Colon (tissue), 2 donors: ENCODE measurements around the gene STK32C.
"Not testable (repeated sequence)": the region's sequence is repeated elsewhere in the genome, so short reads cannot be mapped to it uniquely, and the experiment has no call there.

Experiments
- FAIRE-seq: peaks from 2 replicates; lab custom pipeline; 2012; peaks lifted over from hg19 to GRCh38; lab: Jason Lieb, UNC
- donor health status: control.
- donor health status: control.

Gene STK32C

DNA sequence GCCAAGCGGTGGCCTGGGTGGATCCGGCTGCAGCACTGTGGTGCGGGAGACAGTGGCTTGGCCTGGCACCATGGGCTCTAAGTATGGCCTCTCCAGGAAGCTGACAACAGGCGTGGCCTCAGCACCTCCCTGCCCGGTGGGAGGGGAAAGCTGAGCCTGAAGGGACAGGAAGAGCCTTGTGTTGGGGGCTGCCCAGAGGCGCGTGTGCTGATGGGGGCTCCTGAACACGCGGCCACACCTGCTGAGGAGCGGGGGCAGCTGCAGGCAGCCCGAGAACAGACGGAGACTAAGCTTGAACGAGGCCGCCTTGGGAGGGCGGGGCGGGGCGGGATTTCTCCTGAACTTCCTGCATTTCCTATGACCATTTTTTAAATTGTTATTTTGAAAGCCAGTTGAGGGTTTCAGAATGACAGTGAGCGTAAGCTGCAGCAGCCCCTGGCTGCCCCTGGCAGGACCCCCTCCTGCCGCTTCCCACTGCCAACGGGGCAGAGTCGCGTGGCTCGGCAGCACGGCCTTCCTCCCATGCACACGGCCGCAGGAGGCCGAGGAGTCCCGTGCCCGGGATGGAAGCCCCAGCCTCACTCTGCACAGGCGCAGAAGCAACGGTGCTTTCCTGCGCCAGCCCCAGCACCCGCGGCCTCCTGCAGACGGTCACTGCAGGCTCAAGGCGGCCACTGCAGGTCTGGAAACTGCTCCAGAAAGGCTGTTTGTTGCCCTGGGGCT is 77.8 kb downstream of the STK32C start:
- no peak for FAIRE-seq

DNA sequence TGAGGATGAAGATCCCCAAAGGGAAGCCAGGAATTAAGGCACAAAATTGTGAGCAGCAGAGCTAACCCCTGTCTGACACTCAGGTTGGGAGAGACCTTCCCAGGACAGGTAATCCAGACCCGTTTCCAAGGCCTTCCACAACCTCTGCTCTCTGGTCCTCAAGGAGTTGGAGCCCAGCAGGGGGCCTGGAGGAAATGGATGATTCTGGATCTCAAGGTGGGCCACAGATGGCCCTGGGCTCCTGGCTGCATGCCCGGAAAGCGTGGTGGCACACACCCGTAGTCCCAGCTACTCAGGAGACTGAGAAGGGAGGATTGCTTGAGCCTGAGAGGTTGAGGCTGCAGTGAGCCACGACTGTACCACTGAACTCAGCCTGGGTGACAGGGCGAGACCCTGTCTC is 78.7 kb downstream of the STK32C start:
- FAIRE-seq: no peak

GRCh38 chr10:132228616-132229015 is 79.1 kb downstream of the STK32C start:
- FAIRE-seq: no peak

DNA sequence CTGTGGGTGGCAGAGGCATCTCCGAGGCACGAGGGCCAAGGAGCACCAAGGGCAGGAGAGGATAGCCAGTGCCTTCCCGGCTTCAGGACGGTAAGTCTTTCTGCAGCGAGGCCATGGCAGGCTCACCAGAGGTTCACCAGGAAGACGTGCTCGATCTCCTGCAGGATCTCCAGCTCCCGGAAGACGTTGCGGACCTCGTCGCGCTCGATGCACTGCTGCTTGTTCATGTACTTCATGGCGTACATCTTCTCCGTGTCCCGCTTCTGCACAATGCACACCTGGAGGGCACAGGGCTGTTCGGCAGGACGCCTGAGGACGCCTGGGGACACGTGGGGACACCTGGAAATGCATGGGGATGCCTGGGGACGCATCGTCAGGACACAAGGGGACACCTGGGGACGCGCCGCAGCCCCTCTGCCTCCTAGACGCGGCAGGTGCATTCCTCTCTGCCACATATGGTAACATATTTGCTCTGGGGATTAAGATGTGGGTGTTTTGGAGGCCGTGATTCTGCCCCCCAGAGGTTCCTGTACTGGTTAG is 79.8 kb downstream of the STK32C start:
- no peak for FAIRE-seq

DNA sequence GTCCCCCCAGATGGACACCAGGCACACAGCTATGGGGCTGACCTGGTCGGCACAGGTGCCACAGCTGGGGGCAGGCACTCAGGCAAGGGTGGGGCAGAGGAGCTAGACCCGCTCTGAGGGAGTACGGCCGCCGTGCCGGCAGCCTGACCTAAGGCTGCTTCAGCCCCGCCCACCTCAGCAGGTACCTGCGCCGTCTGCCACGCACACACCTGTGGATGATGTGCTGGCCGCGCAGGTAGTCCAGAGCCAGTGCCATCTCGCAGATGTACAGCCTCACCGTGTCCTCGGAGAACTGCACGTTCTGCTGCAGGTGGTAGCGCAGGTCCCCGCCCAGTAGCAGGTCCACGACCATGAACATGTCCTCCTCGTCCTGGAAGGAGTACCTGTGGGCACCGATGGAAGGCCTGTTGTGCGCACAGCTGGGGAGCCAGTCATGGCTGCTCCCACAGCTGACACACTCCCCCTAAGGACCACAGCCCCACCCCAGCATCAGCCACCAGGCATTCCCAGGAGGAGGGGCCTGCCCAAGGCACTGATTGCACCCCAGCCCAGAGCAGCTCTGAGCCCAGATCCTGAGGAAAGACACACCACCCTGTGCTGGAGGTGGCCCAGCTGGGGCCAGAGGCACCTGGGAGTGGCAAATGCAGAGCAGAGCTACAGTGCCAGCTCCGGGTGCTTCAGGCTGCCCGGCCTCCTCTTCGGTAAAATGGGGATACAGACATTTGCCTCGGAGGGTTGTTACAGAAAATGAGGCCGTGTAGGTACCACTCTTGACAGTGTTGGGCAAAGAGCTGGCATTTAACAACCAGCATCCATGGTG is 81.0 kb downstream of the STK32C start:
- FAIRE-seq: no peak

DNA sequence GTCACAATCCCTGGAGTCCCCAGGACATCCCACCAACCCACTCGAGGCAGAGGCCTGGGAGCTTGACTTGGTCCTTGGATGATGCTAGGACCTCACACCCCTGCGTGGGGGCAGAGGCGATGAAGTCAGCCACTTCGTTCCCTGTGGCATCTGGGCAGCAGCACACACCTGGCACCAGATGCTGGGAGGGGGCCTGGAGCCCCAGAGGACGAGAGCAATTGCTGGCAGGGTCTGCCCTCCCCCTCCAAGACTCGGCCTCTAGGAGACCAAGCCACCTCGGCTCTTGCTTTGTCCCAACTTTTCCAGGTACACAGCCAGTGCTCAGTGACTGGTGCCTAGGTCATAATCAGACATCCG is 81.9 kb downstream of the STK32C start:
- FAIRE-seq: no peak

GRCh38 chr10:132225073-132225848 is 82.5 kb downstream of the STK32C start:
- FAIRE-seq: no peak

DNA sequence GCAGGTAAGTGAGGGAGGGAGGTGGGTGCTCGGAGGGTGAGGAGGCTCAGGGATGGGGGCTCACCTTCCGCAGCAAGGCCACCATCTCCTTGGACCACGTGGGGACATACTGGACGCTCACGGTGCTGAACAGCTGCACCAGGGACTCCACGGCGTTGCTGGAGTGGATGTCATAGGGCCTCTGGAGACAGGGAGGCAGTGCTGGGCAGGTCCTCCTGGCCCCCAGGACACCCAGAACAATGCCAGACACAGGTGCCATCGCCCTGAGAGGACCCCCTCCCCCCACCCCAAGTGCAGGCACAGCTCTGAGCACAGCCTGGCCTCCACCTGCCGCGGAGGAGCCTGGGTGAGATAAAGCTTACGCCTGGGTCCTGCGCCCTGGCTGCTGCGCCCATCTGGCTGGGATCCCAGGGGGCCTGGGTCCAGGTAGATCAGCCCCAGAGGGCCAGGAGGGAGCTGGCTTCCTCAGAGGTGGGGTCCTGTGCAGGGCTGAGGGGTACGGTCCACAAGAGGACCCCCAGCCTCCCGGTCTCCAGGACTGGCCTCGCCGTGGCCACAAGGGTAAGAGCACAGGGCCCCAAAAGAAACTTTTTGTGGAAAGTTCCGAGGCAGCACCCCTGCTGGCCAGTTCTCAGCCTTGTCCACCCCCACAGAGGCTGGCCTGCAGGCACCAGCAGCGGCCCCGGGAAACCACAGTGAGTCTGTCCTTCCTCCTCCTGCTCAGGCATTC is 83.2 kb downstream of the STK32C start:
- FAIRE-seq: no peak

- no peak for FAIRE-seq
These were observed 84.0 kb downstream of the STK32C start for GRCh38 chr10:132223611-132224342.

GRCh38 chr10:132223156-132223590 is 84.6 kb downstream of the STK32C start:
- FAIRE-seq: no peak

- no peak for FAIRE-seq
These were observed 85.0 kb downstream of the STK32C start for GRCh38 chr10:132222726-132223125.

DNA sequence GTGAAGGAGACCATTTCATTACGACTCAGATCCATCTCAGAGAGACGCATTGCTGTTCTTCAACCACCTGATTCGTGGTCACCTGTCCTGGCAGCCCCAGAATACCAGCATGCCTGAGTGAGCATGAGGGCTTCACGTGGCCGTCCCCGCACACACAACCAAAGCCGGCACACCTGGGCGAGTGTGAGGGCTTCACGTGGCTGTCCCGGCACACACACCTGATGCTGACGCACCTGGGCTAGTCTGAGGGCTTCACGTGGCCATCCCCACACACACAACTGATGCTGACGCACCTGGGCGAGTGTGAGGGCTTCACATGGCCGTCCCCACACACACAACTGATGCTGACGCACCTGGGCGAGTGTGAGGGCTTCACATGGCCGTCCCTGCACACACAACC is 86.8 kb downstream of the STK32C start:
- FAIRE-seq: not testable (repeated sequence)

DNA sequence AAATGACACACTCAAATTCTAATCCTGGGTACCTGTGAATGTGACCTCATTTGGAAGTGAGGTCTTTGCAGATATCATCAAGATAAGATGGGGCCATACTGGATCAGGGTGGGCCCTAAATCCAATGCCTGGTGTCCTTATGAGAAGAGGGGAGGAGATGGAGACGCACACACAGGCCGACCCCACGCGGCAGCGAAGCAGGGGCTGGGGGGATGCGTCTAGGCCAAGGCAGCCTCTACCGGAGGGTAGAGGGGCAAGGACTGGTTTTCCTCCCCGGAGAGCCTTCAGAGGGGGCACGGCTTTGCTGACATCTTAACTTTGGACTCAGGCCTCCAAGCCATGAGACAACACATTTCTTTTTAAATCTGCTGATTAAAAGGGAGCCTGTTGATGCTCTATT is 87.7 kb downstream of the STK32C start:
- no peak for FAIRE-seq

- FAIRE-seq: no peak
These were observed 88.3 kb downstream of the STK32C start for GRCh38 chr10:132219486-132219885.

- not testable (repeated sequence) for FAIRE-seq
These were observed 91.3 kb downstream of the STK32C start for GRCh38 chr10:132216441-132216840.

GRCh38 chr10:132213917-132214316 is 93.8 kb downstream of the STK32C start:
- no peak for FAIRE-seq

- FAIRE-seq: no peak
These were observed 94.9 kb downstream of the STK32C start for GRCh38 chr10:132212816-132213215.

- no peak for FAIRE-seq
These were observed 96.5 kb downstream of the STK32C start for GRCh38 chr10:132211246-132211645.

- FAIRE-seq: no peak
These were observed 97.0 kb downstream of the STK32C start for GRCh38 chr10:132210766-132211165.

- FAIRE-seq: no peak
These were observed 97.7 kb downstream of the STK32C start for GRCh38 chr10:132209978-132210530.

DNA sequence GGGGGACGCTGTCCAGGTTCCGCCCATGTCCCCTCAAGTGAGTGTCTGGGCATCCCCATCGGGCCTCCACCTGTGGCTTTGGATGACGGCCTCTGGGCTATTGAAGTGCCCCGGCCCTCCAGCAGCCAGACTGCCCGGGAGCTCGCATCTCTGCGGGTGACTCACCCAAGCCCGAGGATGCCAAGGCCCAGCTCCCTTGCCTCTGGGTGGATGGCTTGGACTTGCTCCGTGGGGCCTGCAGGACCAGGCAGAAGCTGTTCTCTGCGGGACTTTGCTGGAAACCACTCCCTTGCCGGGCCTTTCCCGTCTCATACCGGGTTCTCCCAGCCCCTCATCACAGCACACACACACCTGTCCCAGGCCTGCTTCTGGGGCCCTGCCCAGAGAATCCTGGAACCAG is 98.6 kb downstream of the STK32C start:
- no peak for FAIRE-seq
